NCI-H2107 treated with DMSO at 0.1 percent for 48 hours (cell line): ENCODE results near the gene KLHL8.
"Not testable (repeated sequence)": the region's sequence is repeated elsewhere in the genome, so short reads cannot be mapped to it uniquely, and the experiment has no call there.

ENCODE experiments used
- DNase-seq: peaks from one replicate; lab custom pipeline; 2025; ENCODE audit not compliant: unreplicated experiment; lab: John Stamatoyannopoulos, UW

Gene KLHL8

DNA sequence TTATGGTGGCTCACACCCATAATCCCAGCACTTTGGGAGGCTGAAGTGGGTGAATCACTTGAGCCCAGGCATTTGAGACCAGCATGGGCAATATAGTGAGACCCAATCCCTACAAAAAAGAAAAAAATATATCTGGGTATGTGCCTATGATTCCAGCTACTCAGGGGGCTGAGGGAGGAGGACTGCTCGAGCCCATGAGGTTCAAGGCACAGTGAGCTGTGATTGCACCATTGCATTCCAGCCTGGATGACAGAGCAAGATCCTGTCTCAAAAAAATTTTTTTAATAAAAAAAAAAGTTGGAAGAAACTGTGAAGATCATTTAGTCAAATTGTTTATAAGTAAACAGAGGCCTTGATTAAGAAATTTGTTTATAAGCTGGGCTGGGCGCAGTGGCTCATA, 39.7 kb downstream of the KLHL8 start:
- DNase-seq = no peak

DNA sequence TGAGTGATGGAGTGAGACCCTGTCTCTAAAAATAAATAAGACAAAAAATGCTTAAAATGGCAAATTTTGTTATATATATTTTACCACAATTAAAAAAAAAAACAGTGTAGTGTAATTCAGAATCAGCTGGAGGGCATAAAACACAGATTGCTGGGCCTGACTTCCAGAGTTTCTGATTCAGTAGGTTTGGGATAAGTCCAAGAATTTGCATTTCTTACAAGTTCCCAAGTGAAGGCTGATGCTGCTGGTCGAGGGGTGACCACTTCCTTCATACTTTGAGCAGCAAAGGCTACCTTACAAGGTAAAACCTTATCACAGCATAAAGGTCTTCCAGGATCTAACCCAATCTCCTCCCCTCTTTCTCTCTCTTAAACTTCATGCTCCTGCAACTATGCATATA, 40.7 kb downstream of the KLHL8 start:
- DNase-seq = no peak

- no peak for DNase-seq
These were observed 45.7 kb downstream of the KLHL8 start for GRCh38 chr4:87174672-87175071.

- no peak for DNase-seq
These were observed 48.5 kb downstream of the KLHL8 start for GRCh38 chr4:87171944-87172343.

GRCh38 chr4:87166296-87166854, 54.0 kb downstream of the KLHL8 start:
- DNase-seq = no peak

GRCh38 chr4:87165892-87166291, 54.5 kb downstream of the KLHL8 start:
- no peak for DNase-seq

- DNase-seq = no peak
These were observed 67.1 kb downstream of the KLHL8 start for GRCh38 chr4:87153078-87153870.

GRCh38 chr4:87152310-87153041, 67.9 kb downstream of the KLHL8 start:
- no peak for DNase-seq

GRCh38 chr4:87151730-87152129, 68.7 kb downstream of the KLHL8 start:
- DNase-seq = no peak

DNA sequence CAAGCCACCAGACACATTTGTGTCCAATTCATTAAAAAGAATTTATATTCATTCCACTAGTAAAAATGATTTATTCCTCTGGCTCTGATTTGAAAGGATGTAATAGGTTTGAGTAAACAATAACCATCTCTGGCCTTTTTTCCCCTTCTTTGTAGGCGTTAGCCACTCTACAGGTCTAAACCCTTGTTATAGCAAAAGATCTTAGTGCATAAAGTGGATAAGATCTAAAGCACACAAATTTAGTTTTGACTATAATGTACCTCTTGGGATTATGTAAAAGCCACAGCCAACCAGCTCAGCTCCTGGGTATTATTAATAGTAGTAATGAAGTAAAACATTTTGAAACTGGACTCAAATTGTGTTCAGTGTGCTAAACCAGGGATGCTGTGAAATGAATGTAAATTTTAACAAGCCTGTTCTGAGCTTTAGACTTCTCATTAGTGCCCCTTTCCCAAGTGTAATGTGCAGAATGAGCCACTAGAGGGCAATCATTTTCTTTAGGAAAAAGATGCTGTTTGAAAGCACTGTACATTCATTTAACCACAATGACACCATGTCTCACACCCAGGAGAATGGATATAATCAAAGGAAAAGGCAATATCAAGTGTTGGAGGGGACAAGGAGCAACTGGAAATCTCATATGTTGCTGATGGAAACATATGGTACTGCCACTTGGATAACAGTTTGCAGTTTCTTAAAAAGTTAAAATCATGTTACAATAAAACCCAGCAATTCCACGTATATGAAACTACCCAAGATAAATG, 69.7 kb downstream of the KLHL8 start:
- peak; percentile 52 for DNase-seq

- DNase-seq = no peak
These were observed 73.3 kb downstream of the KLHL8 start for GRCh38 chr4:87147116-87147515.

DNA sequence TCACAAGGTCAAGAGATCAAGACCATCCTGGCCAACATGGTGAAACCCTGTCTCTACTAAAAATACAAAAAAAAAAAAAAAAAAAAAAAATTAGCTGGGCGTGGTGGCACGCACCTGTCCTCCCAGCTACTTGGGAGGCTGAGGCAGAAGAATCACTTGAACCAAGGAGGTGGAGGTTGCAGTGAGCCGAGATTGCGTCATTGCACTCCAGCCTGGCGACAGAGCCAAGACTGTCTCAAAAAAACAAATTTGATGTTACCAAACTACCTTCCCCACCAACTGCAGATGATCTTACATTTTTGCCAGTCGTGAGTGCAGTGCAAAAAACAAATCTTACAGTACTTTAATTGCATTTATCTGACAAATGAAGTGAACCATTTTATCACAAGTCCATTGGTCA, 74.5 kb downstream of the KLHL8 start:
- not testable (repeated sequence) for DNase-seq

GRCh38 chr4:87144356-87144755, 76.1 kb downstream of the KLHL8 start:
- DNase-seq = no peak

GRCh38 chr4:87141428-87141827, 79.0 kb downstream of the KLHL8 start:
- DNase-seq = no peak

- no peak for DNase-seq
These were observed 86.3 kb downstream of the KLHL8 start for GRCh38 chr4:87134122-87134521.

GRCh38 chr4:87133183-87133582, 87.2 kb downstream of the KLHL8 start:
- DNase-seq = no peak

GRCh38 chr4:87132035-87132434, 88.4 kb downstream of the KLHL8 start:
- no peak for DNase-seq

- DNase-seq = no peak
These were observed 89.3 kb downstream of the KLHL8 start for GRCh38 chr4:87130985-87131703.

DNA sequence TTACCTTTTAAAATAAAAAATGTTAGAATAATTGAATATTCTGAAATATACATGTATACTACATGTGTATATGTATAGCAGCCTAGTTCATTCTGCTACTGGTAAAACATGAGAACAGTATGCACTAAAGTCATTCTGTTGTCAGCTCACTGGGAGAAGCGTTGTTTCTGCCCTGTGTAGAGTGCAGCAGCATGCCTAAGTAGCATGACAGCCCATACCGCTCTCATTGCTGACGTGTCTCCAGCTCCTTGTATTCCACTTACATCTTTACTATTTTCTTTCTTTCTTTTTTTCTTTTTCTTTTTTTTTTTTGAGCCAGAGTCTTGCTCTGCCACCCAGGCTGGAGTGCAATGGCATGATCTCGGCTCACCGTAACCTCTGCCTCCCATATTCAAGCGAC, 90.7 kb downstream of the KLHL8 start:
- no peak for DNase-seq

- DNase-seq = no peak
These were observed 92.3 kb downstream of the KLHL8 start for GRCh38 chr4:87128006-87128705.
